Stimulated activated CD8-positive, alpha-beta memory T cell treated with anti-CD3 and anti-CD28 coated beads, Interleukin-7, amount 100 ng/mL, for 1 hour (primary cell): ENCODE data around the gene CARM1.
"Not testable (repeated sequence)": the region's sequence is repeated elsewhere in the genome, so short reads cannot be mapped to it uniquely, and the experiment has no call there.

Experiments
- DNase-seq, 2 donors: peaks; one replicate each; pipeline ENCODE4 v3.0.0-alpha.2; 2020; ENCODE audit warnings: low read depth in 2 of 2

Gene CARM1

GRCh38 chr19:10928563-10929401 is 57.4 kb downstream of the CARM1 start, which contains the start of the genes TIMM29 and YIPF2:
TIMM29 (plus strand) TSS chr19:10928811; CDS start chr19:10928823, 12 bp downstream.
YIPF2 (minus strand) TSS chr19:10928639; CDS start chr19:10928410, 229 bp downstream.
- DNase-seq = peak; percentile 81 to 84

- no peak for DNase-seq
Observed at GRCh38 chr19:10929402-10929794, 58.0 kb downstream of the CARM1 start.

- no peak for DNase-seq
Observed at GRCh38 chr19:10935371-10936059, 64.2 kb downstream of the CARM1 start.

- DNase-seq = no peak
Observed at GRCh38 chr19:10936661-10937084, 65.3 kb downstream of the CARM1 start.

GRCh38 chr19:10941649-10942048 is 70.3 kb downstream of the CARM1 start:
- not testable (repeated sequence) for DNase-seq

- not testable (repeated sequence) for DNase-seq
Observed at GRCh38 chr19:10943412-10943811, 72.1 kb downstream of the CARM1 start.

- no peak for DNase-seq
Observed at GRCh38 chr19:10945264-10945663, 73.9 kb downstream of the CARM1 start.

- no peak for DNase-seq
Observed at GRCh38 chr19:10946958-10947657, 75.8 kb downstream of the CARM1 start.

- DNase-seq = no peak
Observed at GRCh38 chr19:10952809-10953208, 81.5 kb downstream of the CARM1 start.

- DNase-seq = not testable (repeated sequence)
Observed at GRCh38 chr19:10959277-10959968, 88.1 kb downstream of the CARM1 start.

GRCh38 chr19:10960314-10961072 is 89.1 kb downstream of the CARM1 start, which contains the start of gene SMARCA4:
SMARCA4 (plus strand) TSS chr19:10961030; CDS start chr19:10984152, 23,122 bp downstream.
- DNase-seq = peak; percentile 96 to 98

GRCh38 chr19:10961073-10961860 is 89.9 kb downstream of the CARM1 start:
- no peak for DNase-seq

GRCh38 chr19:10962863-10963262 is 91.5 kb downstream of the CARM1 start:
- no peak for DNase-seq

- no peak for DNase-seq
Observed at GRCh38 chr19:10963865-10964264, 92.5 kb downstream of the CARM1 start.

GRCh38 chr19:10964903-10965302 is 93.5 kb downstream of the CARM1 start:
- DNase-seq = no peak

GRCh38 chr19:10965398-10965797 is 94.0 kb downstream of the CARM1 start:
- DNase-seq = no peak

GRCh38 chr19:10966809-10967208 is 95.5 kb downstream of the CARM1 start:
- no peak for DNase-seq

GRCh38 chr19:10968527-10969135 is 97.3 kb downstream of the CARM1 start:
- DNase-seq = no peak

- no peak for DNase-seq
Observed at GRCh38 chr19:10971107-10971726, 99.9 kb downstream of the CARM1 start.
